PC-9 (cell line): ENCODE results near the gene RELA.

Source experiments
- EZH2 ChIP-seq: fragments of 200-600 bp; sonication (generic); IDR thresholded peaks from 2 replicates; pipeline ENCODE4 v1.8.0; 2017; ENCODE audit warnings: antibody characterized with exemption, low read depth
- TF ChIP-seq, protein P1 (sequence below): fragments of 200-600 bp; sonication (generic); conservative IDR thresholded peaks from 2 replicates; pipeline ENCODE4 v1.6.1; 2017; ENCODE audit warnings: mixed run types, antibody characterized with exemption, mild to moderate bottlenecking, moderate library complexity

DNA sequence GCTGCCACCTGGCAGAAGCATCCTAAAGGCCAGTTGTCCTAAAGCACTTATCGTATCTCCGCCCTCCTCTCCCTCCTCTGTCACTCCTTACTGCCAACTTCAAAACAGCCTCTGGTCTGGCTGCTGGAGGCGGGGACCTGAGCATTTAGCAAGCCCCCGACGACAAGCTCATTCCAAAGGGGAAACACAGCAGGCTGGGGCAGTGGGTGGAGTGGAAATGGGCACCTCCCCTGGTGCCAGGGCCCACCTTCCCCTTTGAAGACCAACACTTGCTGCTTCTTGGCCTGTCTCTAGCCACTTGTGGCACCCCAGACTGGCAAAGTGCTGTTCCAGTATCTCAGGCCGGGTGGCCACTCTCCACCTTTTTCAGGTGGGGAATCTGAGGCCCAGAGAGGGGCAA lies 52.3 kb downstream of the RELA start:
- TF ChIP-seq, protein P1, sequence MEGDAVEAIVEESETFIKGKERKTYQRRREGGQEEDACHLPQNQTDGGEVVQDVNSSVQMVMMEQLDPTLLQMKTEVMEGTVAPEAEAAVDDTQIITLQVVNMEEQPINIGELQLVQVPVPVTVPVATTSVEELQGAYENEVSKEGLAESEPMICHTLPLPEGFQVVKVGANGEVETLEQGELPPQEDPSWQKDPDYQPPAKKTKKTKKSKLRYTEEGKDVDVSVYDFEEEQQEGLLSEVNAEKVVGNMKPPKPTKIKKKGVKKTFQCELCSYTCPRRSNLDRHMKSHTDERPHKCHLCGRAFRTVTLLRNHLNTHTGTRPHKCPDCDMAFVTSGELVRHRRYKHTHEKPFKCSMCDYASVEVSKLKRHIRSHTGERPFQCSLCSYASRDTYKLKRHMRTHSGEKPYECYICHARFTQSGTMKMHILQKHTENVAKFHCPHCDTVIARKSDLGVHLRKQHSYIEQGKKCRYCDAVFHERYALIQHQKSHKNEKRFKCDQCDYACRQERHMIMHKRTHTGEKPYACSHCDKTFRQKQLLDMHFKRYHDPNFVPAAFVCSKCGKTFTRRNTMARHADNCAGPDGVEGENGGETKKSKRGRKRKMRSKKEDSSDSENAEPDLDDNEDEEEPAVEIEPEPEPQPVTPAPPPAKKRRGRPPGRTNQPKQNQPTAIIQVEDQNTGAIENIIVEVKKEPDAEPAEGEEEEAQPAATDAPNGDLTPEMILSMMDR: no peak
- no peak for TF ChIP-seq EZH2
